Measurements from ENCODE around the gene TMSB15C.
"Not testable (repeated sequence)": the region's sequence is repeated elsewhere in the genome, so short reads cannot be mapped to it uniquely, and the experiment has no call there.

Gene TMSB15C

DNA sequence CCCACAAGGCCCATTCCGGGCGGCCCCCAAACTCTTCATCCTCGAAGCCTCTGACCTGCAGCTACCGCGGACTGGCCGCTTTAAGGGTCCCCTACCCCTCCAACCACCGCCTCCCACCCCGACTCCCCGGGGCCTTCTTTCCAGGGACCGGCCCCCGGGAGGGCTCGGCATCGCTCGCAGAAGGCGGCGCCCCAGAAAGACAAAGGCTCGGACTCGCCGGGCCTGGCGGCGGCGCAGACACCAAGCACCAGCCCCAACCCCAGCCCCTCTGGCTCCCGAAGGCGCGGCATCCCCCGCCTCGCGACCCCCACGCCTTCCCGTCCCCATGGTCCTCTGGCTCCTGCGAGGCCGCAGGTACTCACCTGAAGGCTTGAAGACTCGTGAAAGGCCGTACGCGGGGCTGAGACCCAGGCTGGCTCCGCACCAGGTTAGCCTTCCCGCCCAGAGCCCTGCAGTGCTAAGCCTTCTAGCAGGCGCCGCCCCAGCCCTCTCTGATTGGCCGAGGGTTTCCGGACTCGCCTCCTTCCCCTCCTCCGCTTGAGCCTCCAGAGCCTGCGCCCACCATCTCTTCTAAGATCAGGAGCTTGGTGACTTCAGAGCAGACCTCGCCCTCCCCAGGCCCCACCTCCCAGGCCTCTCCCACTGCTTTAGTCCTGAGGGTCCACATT lies at the start of gene TMSB15C:
TMSB15C (minus strand) TSS at position 459 of the 668 bp plus-strand sequence.
- in situ Hi-C loops (cut with HindIII; ENCODE audit: low sequenced_read_pairs): not testable (repeated sequence)

DNA sequence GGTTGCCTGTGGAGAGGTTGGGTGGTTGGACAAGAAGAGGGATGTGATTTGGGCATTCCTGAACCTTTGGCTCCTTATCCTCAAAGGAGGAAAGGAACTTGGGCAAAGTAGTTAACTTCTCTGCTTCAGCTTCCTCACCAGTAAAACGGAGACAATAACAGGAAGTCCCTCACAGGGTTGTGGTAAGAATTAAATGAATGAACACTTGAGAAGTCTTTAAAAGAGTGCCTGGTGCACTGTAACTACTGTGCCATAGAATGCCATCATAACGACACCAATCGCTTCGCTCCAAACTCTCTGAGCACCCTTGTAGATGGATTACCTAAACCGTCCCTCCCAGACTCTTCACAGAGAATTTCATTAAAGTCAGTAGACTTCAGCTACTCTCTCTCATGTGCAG lies 46.8 kb upstream of the TMSB15C start:
- in situ Hi-C loops (cut with HindIII; ENCODE audit: low sequenced_read_pairs): no loop called here

DNA sequence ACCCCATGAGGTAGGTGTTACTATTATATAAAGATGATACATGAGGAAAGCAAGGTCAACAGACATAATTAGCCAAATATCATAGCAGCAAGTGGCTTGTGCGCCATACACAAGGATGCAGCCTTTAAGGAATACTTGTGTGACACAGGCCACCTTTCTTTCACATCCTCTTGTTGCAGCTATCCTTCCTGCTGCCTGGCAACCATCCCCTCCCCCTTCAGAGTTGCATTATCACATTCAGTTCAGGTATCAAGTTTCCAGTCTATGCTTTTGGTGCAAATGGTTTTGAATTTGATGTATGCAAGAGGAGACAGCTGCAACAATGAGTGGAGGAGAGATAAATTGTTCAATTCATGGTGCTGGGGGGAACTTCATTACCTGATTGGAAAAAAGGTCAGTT lies 42.7 kb upstream of the TMSB15C start:
- in situ Hi-C loops (cut with HindIII; ENCODE audit: low sequenced_read_pairs): no loop called here

DNA sequence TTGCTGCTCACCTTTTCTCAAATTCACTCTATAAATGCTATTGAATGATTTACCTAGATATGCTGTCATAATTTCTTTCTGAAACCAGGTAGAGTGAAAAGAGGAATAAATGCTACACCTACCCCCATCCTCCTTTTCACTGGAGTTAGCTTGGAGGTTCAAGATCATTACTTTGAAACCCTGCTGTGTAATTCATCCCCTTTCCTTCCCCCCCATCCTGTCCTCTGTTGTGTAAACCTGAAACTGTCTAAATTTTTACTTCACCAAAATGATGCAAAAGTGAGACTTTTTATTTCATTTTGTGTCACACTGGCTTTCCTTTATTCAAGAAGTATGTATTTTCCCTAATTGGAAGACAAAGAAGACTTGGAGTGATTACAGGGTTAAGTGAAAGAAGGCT lies 41.7 kb upstream of the TMSB15C start:
- in situ Hi-C loops (cut with HindIII; ENCODE audit: low sequenced_read_pairs): no loop called here

DNA sequence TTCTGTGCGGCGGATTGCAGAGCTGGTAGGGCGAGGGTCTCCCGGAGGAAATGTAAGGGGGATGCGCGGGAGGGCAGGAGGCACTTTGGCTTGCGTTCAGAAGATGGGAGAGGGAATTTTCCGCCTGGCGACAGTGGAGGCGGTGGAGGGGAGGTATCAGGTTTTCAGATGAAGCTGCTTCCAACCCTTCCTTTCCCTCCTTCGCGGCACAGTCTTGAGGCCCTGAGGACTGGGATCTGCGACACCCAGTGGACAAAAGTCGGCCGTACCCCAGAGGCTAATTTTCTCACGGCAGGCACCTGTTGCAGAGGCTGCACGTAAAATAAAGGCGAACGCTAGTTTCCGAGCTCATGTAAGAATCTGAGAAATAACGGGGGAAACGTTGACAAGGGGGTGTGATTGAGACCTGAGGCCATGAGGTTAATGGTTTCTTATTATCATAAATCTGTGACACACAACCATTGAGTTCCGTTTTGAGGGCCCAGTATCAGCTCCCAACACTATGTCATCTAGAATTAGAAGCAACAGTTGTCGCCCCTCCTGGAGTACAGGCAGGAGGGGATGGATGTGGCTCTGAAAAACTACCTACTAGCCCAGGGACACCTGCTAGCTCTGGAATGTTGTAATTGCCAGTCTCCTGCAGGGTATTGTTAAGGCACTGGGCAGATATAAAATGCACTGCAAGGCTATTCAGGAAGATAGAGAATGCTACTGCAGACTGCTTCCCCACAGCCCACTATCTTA lies 37.4 kb upstream of the TMSB15C start:
- in situ Hi-C loops (cut with HindIII; ENCODE audit: low sequenced_read_pairs): no loop called here

DNA sequence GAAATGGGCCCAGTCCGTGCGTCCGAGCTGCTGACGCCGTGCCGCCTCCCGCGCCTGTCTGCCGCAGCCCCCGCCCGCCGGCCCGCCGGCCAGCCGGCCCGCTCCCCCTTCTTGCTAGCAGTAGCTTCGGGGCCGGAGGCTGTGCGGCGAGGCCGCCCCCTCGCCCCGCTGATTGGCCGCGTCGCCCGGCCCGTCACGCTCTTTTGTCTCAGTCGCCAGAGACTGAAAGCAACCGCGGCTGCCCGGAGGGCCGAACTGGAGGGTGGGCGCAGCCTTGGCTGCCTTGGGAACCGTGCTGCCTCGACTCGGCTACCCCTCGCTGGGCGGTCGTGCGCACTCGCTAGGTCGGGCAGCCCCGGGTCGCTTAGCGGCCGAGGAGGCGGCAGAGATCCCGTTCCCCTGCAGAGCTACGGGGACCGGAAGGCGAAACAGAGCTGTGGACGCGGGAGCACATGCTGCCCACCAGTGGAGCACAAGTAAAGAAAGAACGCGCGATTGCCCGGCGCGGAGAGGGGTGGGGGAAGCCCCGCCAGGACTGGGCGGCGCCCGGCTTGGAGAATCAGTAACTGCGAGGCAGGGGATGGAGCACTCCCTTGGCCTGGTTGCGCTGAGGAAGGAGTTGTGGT lies 36.4 kb upstream of the TMSB15C start, which contains the start of gene ZCCHC18:
ZCCHC18 (plus strand) TSS at position 198 of the 626 bp plus-strand sequence. CDS start 1,589 bp downstream, outside the sequence.
- in situ Hi-C loops (cut with HindIII; ENCODE audit: low sequenced_read_pairs): no loop called here

DNA sequence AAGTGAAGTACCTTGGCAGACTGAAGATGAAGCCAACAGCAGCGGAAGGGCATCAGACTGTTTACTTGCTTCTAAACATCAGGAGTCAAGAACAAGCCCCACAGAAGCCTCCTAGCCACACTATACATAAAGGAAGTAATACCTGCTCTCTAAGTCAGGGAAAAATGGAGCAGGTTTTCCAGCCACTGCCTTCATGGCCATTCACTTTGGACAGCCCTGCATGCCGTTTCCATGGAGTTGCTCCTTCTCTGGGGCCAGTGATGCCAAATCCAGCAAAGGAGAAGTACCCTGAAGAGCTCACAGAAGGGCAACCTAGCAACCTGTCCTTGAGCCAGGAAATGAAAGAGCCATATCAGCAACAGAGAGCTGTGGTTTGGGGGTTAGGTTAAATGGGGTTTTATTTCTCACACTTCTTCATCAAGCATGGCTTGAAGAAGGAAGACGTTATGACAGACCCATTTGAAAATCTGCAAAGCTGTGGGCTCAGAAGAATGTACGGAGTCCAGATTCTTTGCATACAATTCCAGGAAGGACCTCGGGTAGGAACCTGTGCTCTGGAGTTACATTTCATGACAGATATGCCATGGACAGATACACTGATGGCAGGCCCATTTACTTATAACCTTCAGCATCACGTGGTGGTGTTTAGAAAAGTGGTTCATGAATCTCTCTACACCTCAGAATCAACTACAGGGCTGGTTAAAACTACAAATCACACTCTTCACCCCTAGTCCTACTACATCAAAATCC lies 34.6 kb upstream of the TMSB15C start:
- in situ Hi-C loops (cut with HindIII; ENCODE audit: low sequenced_read_pairs): not testable (repeated sequence)

DNA sequence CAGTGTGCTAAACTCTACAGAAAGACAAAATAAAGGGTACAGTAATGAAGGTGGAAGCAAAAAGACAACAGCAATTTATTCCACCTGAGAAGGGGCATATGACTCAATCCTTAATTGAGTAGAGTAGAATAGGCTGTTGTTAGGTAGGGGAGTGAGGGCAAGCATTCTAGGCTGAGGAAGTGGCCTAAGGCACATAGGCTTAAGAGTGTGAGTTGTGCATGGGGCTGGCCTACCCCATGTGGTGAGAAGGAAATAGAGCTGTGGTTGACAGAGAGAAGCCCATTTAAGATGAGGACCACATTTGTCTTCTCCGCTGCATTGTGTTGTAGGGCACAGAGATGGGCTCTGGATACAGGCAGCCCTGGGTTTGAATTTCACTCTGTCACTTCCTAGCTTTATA lies 32.9 kb upstream of the TMSB15C start:
- in situ Hi-C loops (cut with HindIII; ENCODE audit: low sequenced_read_pairs): no loop called here

DNA sequence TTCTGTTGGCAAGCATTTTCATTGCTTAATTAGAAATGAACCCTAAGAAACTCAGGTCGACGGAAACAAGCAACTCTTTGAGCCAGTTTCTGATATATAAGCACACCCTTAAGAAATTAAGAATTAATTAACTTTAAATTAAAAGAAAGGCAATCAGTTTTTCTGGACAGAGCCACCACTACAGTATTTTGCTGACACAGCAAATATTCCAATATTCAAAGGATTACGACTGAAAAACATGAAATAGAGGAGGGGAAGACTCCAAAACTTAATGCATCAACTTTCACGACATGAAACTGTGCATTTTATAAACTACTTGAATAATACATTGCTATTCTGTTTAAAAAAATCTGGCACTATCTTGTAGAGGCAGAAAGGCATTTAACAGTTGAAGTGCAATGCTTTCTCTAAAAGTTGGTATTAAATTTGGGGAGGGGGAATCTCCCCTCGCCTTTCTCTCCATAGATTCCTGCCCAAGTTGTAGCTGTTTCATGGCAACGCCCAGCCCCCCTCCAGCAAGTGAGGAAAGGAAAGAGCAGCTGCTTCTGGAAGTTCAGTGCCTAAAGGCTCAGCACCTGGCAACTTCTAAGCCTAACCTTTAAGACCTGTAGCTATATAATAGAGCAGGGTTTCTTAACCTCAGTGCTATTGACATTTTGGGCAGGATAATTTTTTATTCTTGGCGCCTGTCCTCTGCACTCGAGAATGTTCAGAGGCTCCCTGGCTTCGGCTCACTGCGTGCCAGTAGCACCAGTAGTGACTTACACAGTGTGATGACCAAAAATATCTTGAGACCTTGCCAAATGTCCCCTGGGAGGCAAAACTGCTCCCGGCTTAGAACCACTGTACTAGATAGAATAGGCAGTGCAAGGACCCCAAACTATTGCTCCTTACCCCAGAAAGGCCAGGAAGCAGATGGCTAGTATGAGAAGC lies 29.6 kb upstream of the TMSB15C start:
- in situ Hi-C loops (cut with HindIII; ENCODE audit: low sequenced_read_pairs): no loop called here

DNA sequence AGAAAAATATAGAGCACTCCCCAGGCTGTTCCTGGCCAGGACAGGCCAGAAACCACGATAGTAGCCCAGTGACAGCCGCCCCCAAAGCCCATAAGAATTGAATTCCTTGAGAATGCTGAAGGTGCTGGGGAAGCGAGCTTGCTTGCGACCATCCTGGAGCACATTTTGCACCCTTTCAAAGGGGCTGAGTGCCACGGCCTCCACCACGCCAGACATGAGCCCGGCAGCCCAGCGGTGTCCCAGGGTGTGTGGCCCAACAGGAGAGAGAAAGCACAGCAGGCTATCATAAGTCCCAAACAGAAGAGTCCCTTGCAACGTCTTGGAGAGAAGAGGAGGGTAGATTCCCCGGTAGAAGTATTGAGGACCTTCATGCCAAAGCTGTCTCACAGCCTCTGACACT lies 28.6 kb upstream of the TMSB15C start:
- in situ Hi-C loops (cut with HindIII; ENCODE audit: low sequenced_read_pairs): no loop called here

DNA sequence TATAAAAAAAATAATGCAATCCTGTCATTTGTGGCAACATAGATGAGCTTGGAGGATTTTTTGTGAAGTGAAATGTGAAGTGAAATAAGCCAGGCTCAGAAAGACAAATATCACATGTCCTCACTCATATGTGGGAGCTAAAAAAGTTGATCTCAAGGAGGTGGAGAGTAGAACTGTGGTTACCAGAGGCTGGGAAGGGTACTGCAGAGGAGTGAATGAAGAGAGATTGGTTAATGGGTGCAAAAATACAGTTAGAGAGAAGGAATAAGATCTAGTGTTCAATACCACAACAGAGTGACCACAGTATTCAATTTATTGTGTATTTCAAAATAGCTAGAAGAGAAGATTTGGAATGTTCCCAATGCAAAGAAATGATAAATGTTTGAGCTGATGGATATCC lies 22.9 kb upstream of the TMSB15C start:
- in situ Hi-C loops (cut with HindIII; ENCODE audit: low sequenced_read_pairs): no loop called here

DNA sequence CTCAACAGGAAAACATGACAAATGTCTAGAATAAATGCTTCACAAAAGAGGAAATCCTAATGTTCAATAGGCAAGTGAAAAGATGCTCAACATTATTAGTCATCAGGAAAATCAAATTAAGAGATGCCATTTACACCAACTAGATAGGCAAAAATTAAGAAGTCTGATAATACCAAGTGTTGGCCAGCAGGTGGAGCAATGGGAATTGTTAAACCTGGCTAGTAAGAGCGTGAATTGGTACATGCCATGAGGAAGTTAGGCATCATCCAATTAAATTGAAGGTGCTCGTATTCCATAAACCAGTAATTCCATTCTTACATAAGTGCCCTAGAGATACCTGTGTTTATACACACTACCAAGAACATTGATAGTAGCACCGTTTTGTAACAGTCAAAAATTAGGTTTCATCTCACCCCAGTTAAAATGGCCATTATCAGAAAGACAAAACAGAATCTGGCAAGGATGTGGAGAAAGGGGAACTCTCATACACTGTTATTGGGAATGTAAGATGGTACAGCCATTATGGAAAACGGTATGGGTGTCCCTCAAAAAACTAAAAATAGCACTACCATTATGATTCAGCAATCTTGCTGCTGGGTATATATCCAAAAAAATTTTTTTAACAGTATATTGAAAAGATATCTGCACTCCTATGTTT lies 22.2 kb upstream of the TMSB15C start:
- in situ Hi-C loops (cut with HindIII; ENCODE audit: low sequenced_read_pairs): no loop called here

DNA sequence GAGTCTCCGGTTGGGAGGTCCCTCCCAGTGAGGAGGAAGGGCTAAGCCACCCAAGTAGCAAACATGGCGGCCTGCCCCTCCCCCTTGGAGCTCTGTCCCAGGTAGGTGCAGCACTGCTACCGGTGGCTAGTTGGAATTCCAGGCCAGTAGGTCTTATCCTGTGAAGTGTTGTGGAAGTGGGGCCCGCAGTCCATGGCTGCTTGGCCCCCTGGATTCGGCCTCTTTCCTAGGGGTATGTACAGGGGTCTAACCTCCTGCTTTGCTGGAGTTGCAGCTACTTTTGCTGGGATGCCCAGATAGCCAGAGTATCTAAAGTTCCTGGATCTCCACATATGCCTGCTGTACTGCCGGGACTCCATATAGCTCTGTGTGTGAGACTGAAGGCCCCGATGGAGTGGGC lies 9.9 kb upstream of the TMSB15C start:
- in situ Hi-C loops (cut with HindIII; ENCODE audit: low sequenced_read_pairs): no loop called here

DNA sequence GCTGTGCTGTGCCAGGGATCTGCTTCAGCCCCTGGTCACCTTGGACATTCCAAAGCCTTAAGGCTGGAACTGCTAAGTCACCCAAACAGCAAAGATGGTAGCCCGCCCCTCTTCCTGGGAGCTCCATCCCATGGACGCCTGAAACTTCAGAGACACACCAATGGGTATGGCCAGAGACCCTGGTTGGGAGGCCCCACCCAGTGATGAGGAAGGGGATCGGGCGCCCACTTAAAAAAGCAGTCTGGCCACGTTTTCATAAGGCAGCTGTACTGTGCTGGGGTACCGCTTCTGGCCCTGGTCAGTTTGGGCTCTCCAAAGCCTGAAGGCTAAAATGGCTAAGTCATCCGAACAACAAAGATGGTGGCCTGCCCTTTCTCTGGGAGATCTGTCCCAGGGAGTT lies 9.4 kb upstream of the TMSB15C start:
- in situ Hi-C loops (cut with HindIII; ENCODE audit: low sequenced_read_pairs): no loop called here

DNA sequence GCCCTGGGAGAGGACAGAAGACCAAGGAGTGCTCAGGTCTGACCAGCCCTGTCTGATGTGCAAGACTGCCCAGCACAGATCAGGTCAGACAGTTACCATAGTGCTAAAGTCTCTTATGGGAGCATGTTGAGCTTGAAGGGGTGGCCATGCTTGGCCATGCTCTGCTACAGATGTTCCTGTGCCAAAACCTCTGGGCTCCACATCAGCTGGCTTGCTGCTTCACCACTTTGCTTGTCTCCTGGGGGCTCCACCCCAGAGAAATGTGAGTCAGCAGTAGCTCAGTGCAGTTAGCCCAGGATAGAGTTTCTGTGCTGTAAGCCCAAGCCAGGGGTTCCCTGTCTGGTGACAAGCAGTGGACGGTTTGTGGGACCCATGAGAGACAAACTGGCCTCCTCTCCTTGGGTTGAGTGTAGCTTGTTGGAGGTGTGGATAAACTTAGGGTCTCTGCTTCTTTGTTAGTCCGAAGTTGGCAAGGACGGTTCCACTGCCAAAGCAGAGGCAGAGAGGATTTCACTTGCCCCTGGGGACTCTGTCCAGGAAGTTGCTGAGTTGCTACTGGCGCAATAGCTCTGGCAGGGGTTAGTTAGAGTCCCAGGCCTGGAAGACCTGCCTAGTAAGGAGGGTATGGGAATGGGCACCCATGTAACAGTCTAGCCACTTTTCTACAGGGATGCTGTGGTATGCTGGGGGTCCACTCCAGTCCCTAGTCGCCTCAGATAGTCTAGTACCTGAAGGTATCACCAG lies 8.7 kb upstream of the TMSB15C start:
- in situ Hi-C loops (cut with HindIII; ENCODE audit: low sequenced_read_pairs): no loop called here

DNA sequence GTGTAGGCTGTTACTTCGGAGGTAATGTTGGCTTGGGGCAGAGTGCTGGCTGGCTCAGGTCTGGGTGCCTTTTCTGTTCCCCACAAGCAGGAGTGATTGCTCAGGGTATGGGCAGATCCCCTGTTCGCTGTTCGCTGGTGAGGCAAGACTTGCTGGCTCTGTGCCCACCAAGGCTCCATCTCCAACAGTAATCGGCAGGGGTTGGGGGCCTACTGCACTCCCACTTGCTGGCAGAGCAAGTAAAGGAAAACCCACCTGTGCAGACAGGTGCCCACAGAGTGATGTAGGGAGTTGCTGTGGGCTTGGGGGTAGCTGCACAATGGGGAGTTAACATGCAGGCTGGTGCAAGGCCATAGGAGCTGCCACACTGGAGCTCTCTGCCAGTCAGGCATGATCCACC lies 8.0 kb upstream of the TMSB15C start:
- in situ Hi-C loops (cut with HindIII; ENCODE audit: low sequenced_read_pairs): no loop called here

DNA sequence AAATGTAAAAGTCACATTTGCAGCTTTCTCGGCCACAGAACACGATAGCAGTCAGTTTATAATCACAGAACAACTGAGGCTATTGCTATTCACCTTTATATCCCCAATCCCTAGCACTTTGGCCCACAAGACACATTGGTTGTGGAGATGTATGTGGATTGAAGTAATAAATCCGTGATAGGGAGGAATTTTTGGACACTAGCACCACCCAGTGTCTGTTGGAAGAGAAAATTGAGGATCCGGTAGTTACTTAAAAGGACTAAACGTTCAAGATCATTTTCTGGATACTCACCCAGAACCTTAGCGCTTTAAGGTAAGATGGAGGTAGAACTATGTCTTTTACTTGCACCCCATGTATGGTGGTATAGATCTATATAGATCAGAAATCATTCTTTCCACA lies 1.8 kb upstream of the TMSB15C start:
- in situ Hi-C loops (cut with HindIII; ENCODE audit: low sequenced_read_pairs): not testable (repeated sequence)

DNA sequence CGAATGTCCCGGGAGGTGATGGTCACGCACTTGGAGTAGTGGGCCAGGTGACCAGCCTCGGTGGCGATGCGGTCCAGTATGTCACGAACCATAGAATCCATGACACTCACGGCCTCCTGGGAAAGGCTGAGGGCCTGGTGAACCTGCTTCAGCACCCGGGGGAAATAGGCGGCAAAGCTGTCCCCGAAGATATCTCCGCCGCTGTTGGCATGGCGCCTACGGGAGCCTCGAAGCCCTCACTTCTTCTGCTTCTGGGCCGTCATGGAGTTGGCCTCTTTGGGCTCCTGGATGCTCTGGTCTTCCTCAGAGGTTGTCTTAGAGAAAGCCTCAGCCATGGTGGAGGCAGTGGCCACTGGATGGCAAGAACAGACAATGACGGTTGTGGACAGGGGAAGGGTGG lies 13.4 kb downstream of the TMSB15C start:
- in situ Hi-C loops (cut with HindIII; ENCODE audit: low sequenced_read_pairs): not testable (repeated sequence)

DNA sequence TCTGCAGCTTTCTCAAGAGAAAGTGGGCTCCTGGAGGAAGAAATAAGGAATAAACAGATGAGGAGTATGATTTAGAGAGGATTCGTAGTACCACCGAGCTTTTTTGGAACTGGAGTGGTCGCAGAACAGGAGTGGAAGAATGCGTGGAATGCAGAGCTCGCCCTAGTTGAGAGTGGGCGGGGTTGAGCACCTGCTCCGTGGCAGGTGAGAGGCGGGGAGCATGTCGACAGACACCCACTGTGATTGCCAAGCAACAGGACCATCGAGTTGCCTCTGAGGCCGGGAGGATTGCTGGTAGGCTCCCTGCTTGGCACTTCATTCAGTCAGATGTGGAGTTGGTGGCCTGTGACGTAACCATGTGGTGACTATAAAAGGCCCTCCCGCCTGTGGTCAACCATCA lies 21.1 kb downstream of the TMSB15C start:
- in situ Hi-C loops (cut with HindIII; ENCODE audit: low sequenced_read_pairs): not testable (repeated sequence)

All from endothelial cell of hepatic sinusoid (primary cell).